Neuronal stem cell (in vitro differentiated cells): ENCODE measurements around the gene ROR1.

Experiments used
- DNase-seq: peaks from one replicate; pipeline ENCODE4 v3.0.0-alpha.2; 2013; ENCODE audit warnings: low spot score
- H2AFZ ChIP-seq: one replicate; pipeline ENCODE4 v1.6.1; 2013; ENCODE audit warnings: mild to moderate bottlenecking, low read length, inconsistent platforms
- H2AK5ac ChIP-seq: 2 replicates; pipeline ENCODE4 v1.6.1; 2013; ENCODE audit warnings: low read depth, mild to moderate bottlenecking, inconsistent platforms, low read length, moderate library complexity, mixed read lengths
- H2BK120ac ChIP-seq: 2 replicates; pipeline ENCODE4 v1.6.1; 2013; ENCODE audit warnings: low read depth, mild to moderate bottlenecking, inconsistent platforms, low read length, moderate library complexity, mixed read lengths
- H2BK12ac ChIP-seq: one replicate; pipeline ENCODE4 v1.6.1; 2013; ENCODE audit warnings: low read length, inconsistent platforms
- H2BK15ac ChIP-seq: 2 replicates; pipeline ENCODE4 v1.6.1; 2013; ENCODE audit warnings: mild to moderate bottlenecking, low read length, inconsistent platforms, mixed read lengths
- H2BK5ac ChIP-seq: one replicate; pipeline ENCODE4 v1.6.1; 2013; ENCODE audit warnings: inconsistent platforms, mild to moderate bottlenecking, low read length, moderate library complexity
- H3K14ac ChIP-seq: one replicate; pipeline ENCODE4 v1.6.1; 2013; ENCODE audit warnings: low read length, inconsistent platforms
- H3K18ac ChIP-seq: 2 replicates; pipeline ENCODE4 v1.6.1; 2013; ENCODE audit warnings: low read length, inconsistent platforms
- H3K23ac ChIP-seq: 2 replicates; pipeline ENCODE4 v1.6.1; 2013; ENCODE audit warnings: low read depth, mild to moderate bottlenecking, mixed read lengths, low read length, inconsistent platforms; ENCODE audit not compliant: poor library complexity
- H3K27ac ChIP-seq: replicated peaks from 3 replicates; pipeline ENCODE4 v1.5.1; 2013; ENCODE audit warnings: low read length, inconsistent platforms
- H3K27me3 ChIP-seq, 3 experiments: 2 replicates each; pipeline ENCODE4 v1.6.1; 2013; ENCODE audit warnings: low read length in 3 of 3, mild to moderate bottlenecking in 2 of 3, inconsistent platforms in 1 of 3, low read depth in 1 of 3, mixed read lengths in 1 of 3, moderate library complexity in 1 of 3; ENCODE audit not compliant: control insufficient read depth in 3 of 3, insufficient read depth in 3 of 3
- H3K36me3 ChIP-seq, 2 donors: replicated peaks in 1 of 2; 2 replicates each; pipeline ENCODE4 v1.6.1; 2013; ENCODE audit warnings: low read length in 2 of 2; ENCODE audit not compliant: control insufficient read depth in 2 of 2, insufficient read depth in 2 of 2
- H3K4ac ChIP-seq: 2 replicates; pipeline ENCODE4 v1.6.1; 2013; ENCODE audit warnings: inconsistent platforms, mild to moderate bottlenecking, low read length, moderate library complexity
- H3K4me1 ChIP-seq, 2 donors: 1 replicate in 1 of 2; 2 replicates in 1 of 2; pipeline ENCODE4 v1.6.1; 2013; ENCODE audit warnings: low read length in 2 of 2, low read depth in 1 of 2; ENCODE audit not compliant: control insufficient read depth in 2 of 2, insufficient read depth in 1 of 2
- H3K4me2 ChIP-seq: one replicate; pipeline ENCODE4 v1.6.1; 2013; ENCODE audit warnings: mild to moderate bottlenecking, low read length, inconsistent platforms; ENCODE audit not compliant: insufficient read depth, poor library complexity, severe bottlenecking
- H3K4me3 ChIP-seq, 2 donors: 2 replicates each; pipeline ENCODE4 v1.5.1; 2013; ENCODE audit warnings: low read length in 2 of 2, mild to moderate bottlenecking in 2 of 2, inconsistent platforms in 1 of 2, moderate library complexity in 1 of 2
- H3K79me1 ChIP-seq: one replicate; pipeline ENCODE4 v1.6.1; 2013; ENCODE audit warnings: low read depth, mild to moderate bottlenecking, inconsistent platforms, low read length, moderate library complexity
- H3K9ac ChIP-seq: one replicate; pipeline ENCODE4 v1.6.1; 2013; ENCODE audit warnings: mild to moderate bottlenecking, low read depth, low read length, inconsistent platforms; ENCODE audit not compliant: poor library complexity
- H3K9me3 ChIP-seq, 2 donors: replicated peaks in 1 of 2; 2 replicates each; pipeline versions ENCODE3 to v1.6.1; 2013; ENCODE audit warnings: low read length in 2 of 2, mild to moderate bottlenecking in 2 of 2, inconsistent platforms in 1 of 2, low read depth in 1 of 2, mixed read lengths in 1 of 2, moderate library complexity in 1 of 2; ENCODE audit not compliant: control insufficient read depth in 2 of 2, insufficient read depth in 1 of 2
- H4K8ac ChIP-seq: one replicate; pipeline ENCODE4 v1.6.1; 2013; ENCODE audit warnings: low read depth, mild to moderate bottlenecking, inconsistent platforms, low read length, moderate library complexity
- H4K91ac ChIP-seq: one replicate; pipeline ENCODE4 v1.6.1; 2013; ENCODE audit warnings: low read length, low read depth, mild to moderate bottlenecking, inconsistent platforms; ENCODE audit not compliant: poor library complexity
- WGBS, 2 donors: extraction: QIAGEN DNeasy Blood & Tissue Kit; methylation state at CpG; one replicate each; pipeline ENCODE4 v1.1.7; 2013; ENCODE audit warnings: missing lambda C conversion rate in 2 of 2, mixed read lengths in 1 of 2; ENCODE audit not compliant: insufficient read length in 2 of 2, insufficient replicate concordance in 1 of 2; ENCODE audit errors: extremely low coverage in 2 of 2; 5-methylcytosine and 5-hydroxymethylcytosine counted together

ROR1 gene

GRCh38 chr1:63858153-63858552 is 84.3 kb downstream of the ROR1 start:
- H2AK5ac ChIP-seq: no peak overlapping the region
- H3K23ac ChIP-seq: no peak overlapping the region
- no peak overlapping the region for H2BK120ac ChIP-seq
- no peak overlapping the region for H3K4me2 ChIP-seq
- no peak overlapping the region for H3K4ac ChIP-seq
- peaks cover 1 to 8% of the 10 kb centered on the region in 2 donors for H3K4me1 ChIP-seq
- H2BK12ac ChIP-seq: no peak overlapping the region
- H3K27ac ChIP-seq: no peak overlapping the region
- H4K8ac ChIP-seq: no peak overlapping the region
- no peak overlapping the region for H2BK5ac ChIP-seq
- no peak overlapping the region for H2AFZ ChIP-seq
- H3K18ac ChIP-seq: no peak overlapping the region
- H3K9me3 ChIP-seq: peaks cover 0 to 11% of the 10 kb centered on the region in 2 donors
- no peak overlapping the region for H3K9ac ChIP-seq
- no peak overlapping the region for H4K91ac ChIP-seq
- no peaks in the 10 kb centered on the region for H3K36me3 ChIP-seq
- no peaks in the 10 kb centered on the region for H3K27me3 ChIP-seq
- no peaks in the 10 kb centered on the region for H3K79me1 ChIP-seq
- no peak overlapping the region for H2BK15ac ChIP-seq
- no peak for DNase-seq
- H3K4me3 ChIP-seq: no peak overlapping the region
- H3K14ac ChIP-seq: no peak overlapping the region

- Histone ChIP-seq H4K91ac (no peak overlapping the region), H3K4ac (no peak overlapping the region), H4K8ac (no peak overlapping the region), H3K4me3 (no peak overlapping the region), H3K23ac (no peak overlapping the region), H3K18ac (no peak overlapping the region), H3K79me1 (no peaks in the 10 kb centered on the region), H3K27ac (no peak overlapping the region), H3K36me3 (no peaks in the 10 kb centered on the region), H2BK12ac (no peak overlapping the region), H2AK5ac (no peak overlapping the region), H3K9ac (no peak overlapping the region), H3K4me2 (no peak overlapping the region), H2BK120ac (no peak overlapping the region), H3K27me3 (no peaks in the 10 kb centered on the region), H3K9me3 (peaks cover 0 to 11% of the 10 kb centered on the region in 2 donors), H2AFZ (no peak overlapping the region), H2BK5ac (no peak overlapping the region), H3K4me1 (peaks cover 1 to 12% of the 10 kb centered on the region in 2 donors), H2BK15ac (no peak overlapping the region), H3K14ac (no peak overlapping the region)
- no peak for DNase-seq
- no CpG with 5 or more reads among the region's 3 CpGs for WGBS, 2 donors
Measured at GRCh38 chr1:63859480-63860275, 85.9 kb downstream of the ROR1 start.

GRCh38 chr1:63861052-63861691 is 87.4 kb downstream of the ROR1 start:
- WGBS, 2 donors: no CpG with 5 or more reads among the region's 6 CpGs
- no peak for DNase-seq

GRCh38 chr1:63863145-63863544 is 89.3 kb downstream of the ROR1 start:
- no peak overlapping the region for H2BK12ac ChIP-seq
- H4K8ac ChIP-seq: no peak overlapping the region

More at GRCh38 chr1:63861052-63861691, 87.4 kb downstream of the ROR1 start:
- H3K4me2 ChIP-seq: no peak overlapping the region
- H3K4me3 ChIP-seq: no peak overlapping the region
- H3K9me3 ChIP-seq: peaks cover 0 to 6% of the 10 kb centered on the region in 2 donors
- H3K14ac ChIP-seq: no peak overlapping the region
- no peak overlapping the region for H4K8ac ChIP-seq
- H3K23ac ChIP-seq: no peak overlapping the region
- no peak overlapping the region for H3K18ac ChIP-seq
- no peaks in the 10 kb centered on the region for H3K79me1 ChIP-seq
- H2BK12ac ChIP-seq: no peak overlapping the region
- peaks cover 5 to 14% of the 10 kb centered on the region in 2 donors for H3K4me1 ChIP-seq
- no peaks in the 10 kb centered on the region for H3K36me3 ChIP-seq
- H4K91ac ChIP-seq: no peak overlapping the region
- no peaks in the 10 kb centered on the region for H3K27me3 ChIP-seq
- no peak overlapping the region for H2BK120ac ChIP-seq
- no peak overlapping the region for H2BK15ac ChIP-seq
- no peak overlapping the region for H3K9ac ChIP-seq
- no peak overlapping the region for H3K27ac ChIP-seq
- H3K4ac ChIP-seq: no peak overlapping the region
- no peak overlapping the region for H2AFZ ChIP-seq
- no peak overlapping the region for H2AK5ac ChIP-seq
- H2BK5ac ChIP-seq: no peak overlapping the region

More at GRCh38 chr1:63863145-63863544, 89.3 kb downstream of the ROR1 start:
- Histone ChIP-seq H4K91ac (no peak overlapping the region), H2AK5ac (no peak overlapping the region), H3K27me3 (no peaks in the 10 kb centered on the region), H2BK120ac (no peak overlapping the region), H3K27ac (no peak overlapping the region), H3K14ac (no peak overlapping the region), H3K4me2 (no peak overlapping the region), H3K9me3 (no peaks in the 10 kb centered on the region), H3K4me1 (peaks cover 6 to 12% of the 10 kb centered on the region in 2 donors), H3K36me3 (no peaks in the 10 kb centered on the region), H2AFZ (no peak overlapping the region), H3K18ac (no peak overlapping the region), H3K4me3 (no peak overlapping the region), H3K9ac (no peak overlapping the region), H3K23ac (no peak overlapping the region), H2BK15ac (no peak overlapping the region), H2BK5ac (no peak overlapping the region), H3K4ac (no peak overlapping the region), H3K79me1 (no peaks in the 10 kb centered on the region)
- WGBS, 2 donors: no CpG with 5 or more reads among the region's 3 CpGs
- DNase-seq: no peak
